Naive B cell (primary cell): ENCODE measurements around the gene MSI2. TPM values are rescaled to one million over a fixed set of nuclear protein-coding genes. Genes with fewer than 3 reads are reported as not detected.

ENCODE experiments used
- ATAC-seq, 2 donors: fragments of 150-1000 bp; cut with Tn5 transposase; 2 replicates each; pipeline ENCODE4 v1.10.0; 2021; ENCODE audit warnings: low read depth in 2 of 2, mild to moderate bottlenecking in 2 of 2, moderate library complexity in 2 of 2
- DNase-seq: peaks from one replicate; pipeline ENCODE4 v3.0.0; 2022
- H3K27ac Mint-ChIP-seq, 6 donors: one replicate each; pipeline ENCODE4 v1.8.0; 2020 to 2022; ENCODE audit warnings: mild to moderate bottlenecking in 6 of 6, mixed read lengths in 6 of 6, moderate library complexity in 5 of 6, inconsistent platforms in 2 of 6
- H3K27me3 Mint-ChIP-seq, 3 donors: one replicate each; pipeline ENCODE4 v1.8.0; 2021 to 2022; ENCODE audit warnings: mixed read lengths in 3 of 3, mild to moderate bottlenecking in 1 of 3
- H3K36me3 Mint-ChIP-seq, 2 donors: one replicate each; pipeline ENCODE4 v1.8.0; 2020 to 2022; ENCODE audit warnings: mixed read lengths in 2 of 2, inconsistent platforms in 1 of 2, mild to moderate bottlenecking in 1 of 2
- H3K4me1 Mint-ChIP-seq, 3 donors: one replicate each; pipeline ENCODE4 v1.8.0; 2020 to 2022; ENCODE audit warnings: mixed read lengths in 3 of 3, inconsistent platforms in 1 of 3, mild to moderate bottlenecking in 1 of 3, moderate library complexity in 1 of 3
- H3K4me3 Mint-ChIP-seq, 8 donors: one replicate each; pipeline ENCODE4 v1.8.0; 2020 to 2022; ENCODE audit warnings: mild to moderate bottlenecking in 8 of 8, mixed read lengths in 8 of 8, moderate library complexity in 8 of 8, inconsistent platforms in 2 of 8
- H3K9me3 Mint-ChIP-seq, 7 donors: one replicate each; pipeline ENCODE4 v1.8.0; 2020 to 2022; ENCODE audit warnings: mixed read lengths in 7 of 7, mild to moderate bottlenecking in 5 of 7, inconsistent platforms in 2 of 7, moderate library complexity in 1 of 7
- polyA plus RNA-seq, 6 donors: library from polyadenylated mRNA; unstranded; fragments of 300-500 nt; fragmentation: Illumina TruSeq; gene quantifications; one replicate each; pipeline ENCODE4 v1.2.3, GENCODE V29; 2021; ENCODE audit warnings: low read depth in 6 of 6

The MSI2 gene
- polyA plus RNA-seq, 6 donors from 2014 or later: 4.0 to 11.3 (median 6.8) TPM

GRCh38 chr17:57326336-57326735, 70.0 kb downstream of the MSI2 start:
- no peak for ATAC-seq
- peaks cover 7 to 10% of the 10 kb centered on the region in 2 donors for H3K36me3 Mint-ChIP-seq
- H3K4me3 Mint-ChIP-seq: no peak overlapping the region
- H3K27ac Mint-ChIP-seq: no peak overlapping the region
- peaks cover 0 to 2% (median 0%) of the 10 kb centered on the region in 7 donors for H3K9me3 Mint-ChIP-seq
- H3K4me1 Mint-ChIP-seq: peaks cover 10 to 23% (median 23%) of the 10 kb centered on the region in 3 donors
- no peak for DNase-seq
- H3K27me3 Mint-ChIP-seq: no peaks in the 10 kb centered on the region

DNA sequence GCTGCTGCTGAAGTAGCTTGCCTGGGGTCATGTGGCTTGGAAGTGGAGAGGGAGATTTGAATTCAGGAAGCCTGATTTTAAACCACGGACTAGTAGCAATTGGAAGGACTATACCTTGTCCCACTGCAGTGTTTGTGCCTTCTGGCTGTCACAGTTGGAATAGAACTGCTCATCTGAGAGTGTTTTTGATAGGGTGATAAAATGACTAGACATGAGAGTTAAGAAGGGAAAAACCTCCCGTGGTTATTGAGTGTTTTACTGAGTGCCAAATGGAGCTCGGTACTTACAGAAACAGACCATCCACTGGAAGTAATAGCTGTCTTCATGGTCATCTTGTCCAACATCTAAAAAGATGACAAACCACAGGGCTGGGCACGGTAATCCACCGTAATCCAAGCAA, 70.4 kb downstream of the MSI2 start:
- no peak overlapping the region for H3K27ac Mint-ChIP-seq
- H3K4me1 Mint-ChIP-seq: peaks cover 10 to 23% (median 23%) of the 10 kb centered on the region in 3 donors
- H3K9me3 Mint-ChIP-seq: peaks cover 0 to 2% (median 0%) of the 10 kb centered on the region in 7 donors
- H3K27me3 Mint-ChIP-seq: no peaks in the 10 kb centered on the region
- peaks cover 7 to 10% of the 10 kb centered on the region in 2 donors for H3K36me3 Mint-ChIP-seq
- ATAC-seq (no peak), DNase-seq (no peak)
- H3K4me3 Mint-ChIP-seq: peak overlapping the region in 1 of 8 donors; percentile 53

DNA sequence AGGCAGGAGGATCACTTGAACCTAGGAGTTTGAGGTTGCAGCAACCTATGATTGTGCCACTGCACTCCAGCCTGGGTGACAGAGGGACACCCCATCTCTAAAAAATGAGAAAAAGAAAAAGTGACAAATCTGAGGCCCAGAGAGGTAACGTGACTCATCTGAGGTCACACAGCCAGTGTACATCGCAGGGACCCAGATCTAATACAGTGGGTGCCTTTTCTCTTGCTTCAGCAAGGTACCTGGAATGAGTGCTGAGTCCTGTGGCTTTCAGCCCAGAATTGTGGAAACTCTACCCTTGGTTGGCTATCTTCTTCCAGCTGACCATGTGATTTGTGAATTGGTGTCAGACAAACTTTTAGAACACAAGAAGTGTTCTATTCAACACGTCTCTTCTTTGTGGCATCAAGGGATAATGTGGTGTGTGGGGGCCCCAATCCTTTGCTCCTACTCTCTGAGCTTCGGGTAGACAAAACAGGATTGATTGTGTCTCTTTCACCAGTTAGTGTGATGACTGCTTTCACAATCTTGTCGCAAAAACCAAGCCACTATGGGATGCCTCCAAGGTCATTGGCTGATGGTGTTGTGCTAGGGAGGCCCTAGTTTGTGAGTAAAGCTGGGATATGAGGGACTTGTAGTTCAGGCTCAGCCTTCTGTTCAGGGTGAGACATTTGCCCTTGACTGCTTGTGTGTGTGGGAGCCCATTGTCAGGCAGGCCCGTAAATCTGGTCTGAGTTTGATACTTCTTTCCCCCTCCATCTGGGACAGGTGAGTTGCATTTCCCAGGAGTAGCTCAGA, 71.0 kb downstream of the MSI2 start:
- peak overlapping the region in 1 of 8 donors; percentile 53 for H3K4me3 Mint-ChIP-seq
- H3K36me3 Mint-ChIP-seq: peaks cover 7 to 10% of the 10 kb centered on the region in 2 donors
- peaks cover 0 to 2% (median 0%) of the 10 kb centered on the region in 7 donors for H3K9me3 Mint-ChIP-seq
- H3K4me1 Mint-ChIP-seq: peaks cover 10 to 23% (median 23%) of the 10 kb centered on the region in 3 donors
- ATAC-seq: no peak
- no peaks in the 10 kb centered on the region for H3K27me3 Mint-ChIP-seq
- no peak overlapping the region for H3K27ac Mint-ChIP-seq
- DNase-seq: no peak

- no peaks in the 10 kb centered on the region for H3K27me3 Mint-ChIP-seq
- no peak overlapping the region for H3K4me3 Mint-ChIP-seq
- no peak for DNase-seq
- peaks cover 5 to 23% (median 19%) of the 10 kb centered on the region in 3 donors for H3K4me1 Mint-ChIP-seq
- ATAC-seq: no peak
- H3K36me3 Mint-ChIP-seq: peaks cover 6 to 7% of the 10 kb centered on the region in 2 donors
- H3K9me3 Mint-ChIP-seq: peaks cover 0 to 2% (median 0%) of the 10 kb centered on the region in 7 donors
- no peak overlapping the region for H3K27ac Mint-ChIP-seq
Observed at GRCh38 chr17:57328109-57328882, 72.0 kb downstream of the MSI2 start.

DNA sequence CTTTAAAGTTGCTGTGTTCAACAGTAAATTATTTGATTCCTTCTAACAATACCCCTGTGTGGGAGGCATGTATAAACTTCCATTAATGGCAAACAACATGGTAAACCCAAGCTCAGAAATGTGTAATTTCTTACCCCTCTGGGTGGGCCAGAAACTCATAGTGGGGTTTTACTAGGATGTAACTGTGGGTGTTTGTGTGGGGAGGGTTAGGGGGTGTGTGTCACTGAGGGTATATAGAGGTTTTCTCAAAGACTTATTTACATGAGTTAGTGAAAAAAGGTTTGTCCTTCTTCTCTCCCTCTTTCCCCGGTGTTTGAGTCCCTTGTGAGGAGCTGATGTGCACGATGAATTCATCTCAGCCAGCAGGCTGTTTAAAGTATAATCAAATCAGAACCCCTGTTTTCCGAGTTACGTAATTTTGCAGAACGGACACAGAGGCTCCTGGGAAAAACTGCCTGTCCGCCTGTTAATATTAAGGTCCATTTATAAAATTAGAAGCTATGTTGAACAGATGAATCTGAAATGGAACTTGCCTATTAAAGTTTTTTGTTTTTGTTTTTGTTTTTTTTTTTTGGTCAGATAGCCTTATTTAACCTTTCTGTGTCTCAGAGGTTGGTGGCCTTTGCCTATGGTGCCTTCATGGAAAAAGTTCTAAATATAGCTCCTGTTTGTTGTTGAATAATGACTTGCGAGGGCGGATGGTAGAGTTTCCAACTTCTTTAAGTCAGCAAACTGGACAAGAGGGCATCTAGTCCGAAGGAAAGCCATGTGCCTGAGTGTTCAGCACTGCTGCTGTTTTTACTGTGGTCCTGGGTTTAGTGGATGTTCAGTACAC, 73.3 kb downstream of the MSI2 start:
- H3K4me1 Mint-ChIP-seq: peaks cover 5 to 21% (median 16%) of the 10 kb centered on the region in 3 donors

GRCh38 chr17:57330587-57330986, 74.3 kb downstream of the MSI2 start:
- Mint-ChIP-seq H3K27ac (no peak overlapping the region), H3K4me1 (peaks cover 5 to 21% (median 19%) of the 10 kb centered on the region in 3 donors), H3K9me3 (peaks cover 0 to 2% (median 0%) of the 10 kb centered on the region in 7 donors), H3K27me3 (no peaks in the 10 kb centered on the region), H3K4me3 (no peak overlapping the region), H3K36me3 (no peaks in the 10 kb centered on the region)
- DNase-seq (no peak), ATAC-seq (no peak)

More for the DNA sequence above, 73.3 kb downstream of the MSI2 start:
- Mint-ChIP-seq H3K27me3 (no peaks in the 10 kb centered on the region), H3K9me3 (peaks cover 0 to 2% (median 0%) of the 10 kb centered on the region in 7 donors), H3K4me3 (no peak overlapping the region), H3K27ac (peak overlapping the region in 1 of 6 donors; percentile 32), H3K36me3 (peaks cover 5% of the 10 kb centered on the region in 2 donors)
- ATAC-seq (no peak), DNase-seq (no peak)

- DNase-seq (no peak), ATAC-seq (no peak)
- H3K27ac Mint-ChIP-seq: no peak overlapping the region
- H3K36me3 Mint-ChIP-seq: no peaks in the 10 kb centered on the region
- no peak overlapping the region for H3K4me3 Mint-ChIP-seq
- peaks cover 9 to 26% (median 25%) of the 10 kb centered on the region in 3 donors for H3K4me1 Mint-ChIP-seq
- H3K27me3 Mint-ChIP-seq: no peaks in the 10 kb centered on the region
- peaks cover 0 to 2% (median 0%) of the 10 kb centered on the region in 7 donors for H3K9me3 Mint-ChIP-seq
Observed at GRCh38 chr17:57331423-57331822, 75.1 kb downstream of the MSI2 start.

- Mint-ChIP-seq H3K4me1 (peaks cover 12 to 25% (median 20%) of the 10 kb centered on the region in 3 donors), H3K4me3 (no peak overlapping the region), H3K36me3 (no peaks in the 10 kb centered on the region), H3K27ac (peak overlapping the region in 2 of 6 donors; percentile 15 to 51), H3K9me3 (peaks cover 0 to 2% (median 0%) of the 10 kb centered on the region in 7 donors), H3K27me3 (no peaks in the 10 kb centered on the region)
- ATAC-seq: no peak
- no peak for DNase-seq
Observed at GRCh38 chr17:57332501-57332900, 76.2 kb downstream of the MSI2 start.

DNA sequence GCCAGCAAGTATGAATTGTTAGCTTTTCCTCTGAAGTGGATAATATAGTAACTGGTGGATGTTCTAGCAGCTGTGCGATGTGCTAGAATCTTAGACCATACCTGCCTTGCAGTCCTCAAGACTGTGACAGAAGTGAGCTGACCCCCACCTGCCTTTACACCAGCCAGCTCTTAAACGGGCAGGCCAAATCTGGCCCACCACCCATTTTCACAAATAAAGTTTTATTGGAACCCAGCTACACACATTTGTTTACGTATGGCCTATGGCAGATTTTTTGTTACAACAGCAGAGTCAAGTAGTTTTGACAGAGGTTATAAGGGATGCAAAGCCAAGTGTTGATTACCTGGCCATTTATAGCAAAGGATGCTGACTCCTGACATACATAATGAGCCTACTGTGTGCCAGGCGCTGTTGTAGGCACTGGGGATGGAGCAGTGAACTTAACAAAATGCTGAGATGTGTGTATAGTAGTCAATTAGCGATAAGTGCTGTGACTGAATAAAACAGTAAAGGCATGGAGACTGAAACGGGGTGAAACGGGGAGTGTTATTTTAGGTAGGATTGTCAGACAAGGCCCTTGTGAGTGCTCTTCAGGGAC, 79.0 kb downstream of the MSI2 start:
- peak overlapping the region in 2 of 6 donors; percentile 5 to 55 for H3K27ac Mint-ChIP-seq
- peaks cover 25 to 38% (median 27%) of the 10 kb centered on the region in 3 donors for H3K4me1 Mint-ChIP-seq

DNA sequence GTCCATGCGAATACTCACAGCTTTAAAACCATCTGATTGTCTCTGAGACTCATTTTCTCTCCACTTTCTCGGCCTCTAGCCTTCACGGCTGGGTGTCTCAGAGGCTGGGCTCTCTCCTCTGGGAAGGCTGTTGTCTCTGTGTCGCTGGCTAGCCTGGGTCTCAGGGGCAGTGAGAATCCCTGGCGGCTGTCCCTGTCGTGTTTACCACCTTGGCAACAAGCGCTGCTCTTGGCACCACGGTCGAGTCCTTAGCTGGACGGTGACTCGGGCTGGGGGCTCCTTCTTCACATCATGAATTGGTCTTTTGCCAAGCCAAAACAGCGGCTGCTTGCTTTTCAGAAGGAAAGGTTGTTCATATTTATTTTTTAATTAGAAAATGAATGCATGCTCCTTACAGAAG, 81.1 kb downstream of the MSI2 start:
- Mint-ChIP-seq H3K27ac (no peak overlapping the region), H3K9me3 (no peaks in the 10 kb centered on the region), H3K36me3 (peaks cover 0 to 7% of the 10 kb centered on the region in 2 donors), H3K27me3 (no peaks in the 10 kb centered on the region), H3K4me3 (peak overlapping the region in 1 of 8 donors; percentile 66), H3K4me1 (peaks cover 37 to 59% (median 39%) of the 10 kb centered on the region in 3 donors)
- DNase-seq (no peak), ATAC-seq (no peak)

More for the DNA sequence above, 79.0 kb downstream of the MSI2 start:
- DNase-seq: no peak
- no peak overlapping the region for H3K4me3 Mint-ChIP-seq
- no peaks in the 10 kb centered on the region for H3K36me3 Mint-ChIP-seq
- no peak for ATAC-seq
- no peaks in the 10 kb centered on the region for H3K27me3 Mint-ChIP-seq
- no peaks in the 10 kb centered on the region for H3K9me3 Mint-ChIP-seq

- no peaks in the 10 kb centered on the region for H3K9me3 Mint-ChIP-seq
- no peaks in the 10 kb centered on the region for H3K27me3 Mint-ChIP-seq
- peaks cover 39 to 63% (median 39%) of the 10 kb centered on the region in 3 donors for H3K4me1 Mint-ChIP-seq
- ATAC-seq (peak; percentile 96 to 97), DNase-seq (peak; percentile 58)
- peak overlapping the region in 7 of 8 donors; percentile 32 to 85 (median 69) for H3K4me3 Mint-ChIP-seq
- H3K27ac Mint-ChIP-seq: peak overlapping the region in 4 of 6 donors; percentile 6 to 87 (median 52)
- peaks cover 0 to 7% of the 10 kb centered on the region in 2 donors for H3K36me3 Mint-ChIP-seq
Observed at GRCh38 chr17:57338257-57338914, 82.1 kb downstream of the MSI2 start.
